PC-9 (cell line): Measurements from ENCODE around the gene GALNT11. TPM values are rescaled to one million over a fixed set of nuclear protein-coding genes. Genes with fewer than 3 reads are reported as not detected.

Experiments
- BruUV-seq: library from RNA; stranded (reverse); fragments of 400-500 nt; replicated peaks from 2 replicates; lab custom pipeline; 2021; lab: Mats Ljungman, UMichigan
- CTCF ChIA-PET: fragments of 300-600 bp; sonication (Branson Sonifier 250); formaldehyde crosslinking; loops from one replicate; lab custom pipeline; 2022; ENCODE audit warnings: antibody characterized with exemption; lab: Charles Lee
- POLR2A ChIA-PET: fragments of 300-600 bp; sonication (Branson Sonifier 250); formaldehyde crosslinking; loops from one replicate; lab custom pipeline; 2022; ENCODE audit warnings: antibody characterized with exemption; ENCODE audit not compliant: unreplicated experiment; lab: Charles Lee
- DNase-seq, 2 experiments: peaks; one replicate each; pipeline versions ENCODE4 v3.0.0 to v3.0.0-alpha.2; 2015 to 2022; ENCODE audit warnings: mixed read lengths in 1 of 2
- H2AFZ ChIP-seq: fragments of 200-600 bp; sonication (generic); 2 replicates; pipeline ENCODE4 v1.8.1; 2017; ENCODE audit warnings: antibody characterized with exemption
- H3F3A ChIP-seq: fragments of 200-600 bp; sonication (generic); 2 replicates; pipeline ENCODE4 v1.8.1; 2017; ENCODE audit warnings: antibody characterized with exemption, mild to moderate bottlenecking, low read depth; ENCODE audit not compliant: insufficient read depth
- H3K27ac ChIP-seq: fragments of 200-600 bp; sonication (generic); 2 replicates; pipeline ENCODE4 v1.6.1; 2016; ENCODE audit warnings: mixed run types
- H3K27me3 ChIP-seq: fragments of 200-600 bp; sonication (generic); 2 replicates; pipeline ENCODE4 v1.6.1; 2016; ENCODE audit warnings: low read depth, mixed run types; ENCODE audit not compliant: insufficient read depth
- H3K36me3 ChIP-seq: fragments of 200-600 bp; sonication (generic); 2 replicates; pipeline ENCODE4 v1.6.1; 2016; ENCODE audit warnings: low read depth, mixed run types
- H3K4me1 ChIP-seq: fragments of 200-600 bp; sonication (generic); replicated peaks from 2 replicates; pipeline ENCODE4 v1.6.1; 2016; ENCODE audit warnings: mixed run types; ENCODE audit not compliant: insufficient read depth
- H3K4me2 ChIP-seq: fragments of 200-600 bp; sonication (generic); 2 replicates; pipeline ENCODE4 v1.6.1; 2017; ENCODE audit warnings: mixed run types
- H3K4me3 ChIP-seq: fragments of 200-600 bp; sonication (generic); 2 replicates; pipeline ENCODE4 v1.6.1; 2016; ENCODE audit warnings: mixed run types
- H3K79me2 ChIP-seq: fragments of 200-600 bp; sonication (generic); 2 replicates; pipeline ENCODE4 v1.6.1; 2017; ENCODE audit warnings: low read depth, mixed run types
- H3K9me2 ChIP-seq: fragments of 200-600 bp; sonication (generic); 2 replicates; pipeline ENCODE4 v1.8.1; 2017; ENCODE audit warnings: mild to moderate bottlenecking; ENCODE audit not compliant: insufficient read depth
- H3K9me3 ChIP-seq: fragments of 200-600 bp; sonication (generic); 2 replicates; pipeline ENCODE4 v1.8.1; 2016; ENCODE audit warnings: low read depth; ENCODE audit not compliant: insufficient read depth
- H4K20me1 ChIP-seq: fragments of 200-600 bp; sonication (generic); 2 replicates; pipeline ENCODE4 v1.8.1; 2017; ENCODE audit not compliant: insufficient read depth
- CTCF ChIP-seq: fragments of 200-600 bp; sonication (generic); conservative IDR thresholded peaks from 2 replicates; pipeline ENCODE4 v1.6.1; 2017; ENCODE audit warnings: mixed run types, antibody characterized with exemption, mild to moderate bottlenecking, moderate library complexity
- EZH2 ChIP-seq: fragments of 200-600 bp; sonication (generic); IDR thresholded peaks from 2 replicates; pipeline ENCODE4 v1.8.0; 2017; ENCODE audit warnings: antibody characterized with exemption, low read depth
- intact Hi-C: fragments of 100-400 bp; cut with micrococcal nuclease; formaldehyde crosslinking; loops from one replicate; pipeline ENCODE4 v1.10.0; 2022; ENCODE audit not compliant: unreplicated experiment
- total RNA-seq: library from RNA; stranded (reverse); gene quantifications from 2 replicates; pipeline ENCODE4 v1.2.3, GENCODE V29; 2021

Gene GALNT11
- total RNA-seq, 1 experiment from 2014 or later: 28.8 TPM

GRCh38 chr7:152158801-152159587 lies 133.5 kb downstream of the GALNT11 start:
- Histone ChIP-seq H3K9me2 (no peaks in the 10 kb centered on the region), H3K4me3 (no peak overlapping the region), H3K4me1 (no peaks in the 10 kb centered on the region), H3K36me3 (peaks cover 20% of the 10 kb centered on the region), H3K4me2 (no peak overlapping the region), H3K27me3 (no peaks in the 10 kb centered on the region), H4K20me1 (no peaks in the 10 kb centered on the region; the same call in 1 of the 2 replicates), H2AFZ (no peak overlapping the region), H3K27ac (no peak overlapping the region), H3F3A (no peaks in the 10 kb centered on the region), H3K9me3 (no peaks in the 10 kb centered on the region), H3K79me2 (no peaks in the 10 kb centered on the region)
- ChIA-PET CTCF (no interaction called here), POLR2A (no interaction called here)
- no TSS peak for BruUV-seq
- intact Hi-C loops: no loop called here
- DNase-seq: no peak
- TF ChIP-seq EZH2: no peak
- TF ChIP-seq CTCF: no peak

- H3K4me3 ChIP-seq: no peak overlapping the region
- H3K9me2 ChIP-seq: no peaks in the 10 kb centered on the region
- H2AFZ ChIP-seq: no peak overlapping the region
- H3K36me3 ChIP-seq: peaks cover 25% of the 10 kb centered on the region
- no TSS peak for BruUV-seq
- CTCF ChIA-PET: no interaction called here
- no peak overlapping the region for H3K4me2 ChIP-seq
- no peaks in the 10 kb centered on the region for H4K20me1 ChIP-seq
- H3K9me3 ChIP-seq: no peaks in the 10 kb centered on the region
- no peak for DNase-seq
- intact Hi-C loops: no loop called here
- no peaks in the 10 kb centered on the region for H3K27me3 ChIP-seq
- POLR2A ChIA-PET: no interaction called here
- H3F3A ChIP-seq: no peaks in the 10 kb centered on the region
- H3K27ac ChIP-seq: no peak overlapping the region
- no peaks in the 10 kb centered on the region for H3K4me1 ChIP-seq
- TF ChIP-seq CTCF: no peak
- no peak for TF ChIP-seq EZH2
- no peaks in the 10 kb centered on the region for H3K79me2 ChIP-seq
Measured at GRCh38 chr7:152161171-152161570, 135.7 kb downstream of the GALNT11 start.

- H4K20me1 ChIP-seq: no peaks in the 10 kb centered on the region
- no peak overlapping the region for H3K27ac ChIP-seq
- no peak overlapping the region for H3K4me2 ChIP-seq
- H3K4me1 ChIP-seq: no peaks in the 10 kb centered on the region
- DNase-seq: no peak
- no TSS peak for BruUV-seq
- ChIA-PET CTCF (no interaction called here), POLR2A (no interaction called here)
- no peak for TF ChIP-seq EZH2
- no peak for TF ChIP-seq CTCF
- H3K36me3 ChIP-seq: peaks cover 36% of the 10 kb centered on the region
- no peak overlapping the region for H3K4me3 ChIP-seq
- H2AFZ ChIP-seq: no peak overlapping the region
- no peaks in the 10 kb centered on the region for H3K27me3 ChIP-seq
- intact Hi-C loops: no loop called here
- H3F3A ChIP-seq: no peaks in the 10 kb centered on the region
- no peaks in the 10 kb centered on the region for H3K79me2 ChIP-seq
- no peaks in the 10 kb centered on the region for H3K9me2 ChIP-seq
- H3K9me3 ChIP-seq: no peaks in the 10 kb centered on the region
Measured at GRCh38 chr7:152162287-152162686, 136.8 kb downstream of the GALNT11 start.

Other genes with a start within 250 kb of the GALNT11 start
- 32.6 and 37.3 TPM in 2 replicates for gene PRKAG2, start 148.6 kb upstream of the GALNT11 start, total RNA-seq
- not detected in 2 replicates for gene GALNTL5, start 69.2 kb upstream of the GALNT11 start, total RNA-seq